IMR-90 (cell line): ENCODE data around the gene ERCC3.

ENCODE experiments used
- BHLHE40 ChIP-seq: fragments of 150-350 bp; IDR thresholded peaks from 2 replicates; pipeline ENCODE4 v1.6.1; 2016; ENCODE audit warnings: mild to moderate bottlenecking, low read depth, low read length
- FOS ChIP-seq: fragments of 150-350 bp; IDR thresholded peaks from 2 replicates; pipeline ENCODE4 v1.6.1; 2016; ENCODE audit warnings: low read depth, low read length
- MAFK ChIP-seq: IDR thresholded peaks from 2 replicates; pipeline ENCODE4 v1.6.1; 2012; ENCODE audit warnings: low read depth, low read length, improper control_type of control experiment
- MAZ ChIP-seq: IDR thresholded peaks from 2 replicates; pipeline ENCODE4 v1.6.1; 2012; ENCODE audit warnings: low read depth, mild to moderate bottlenecking, low read length, improper control_type of control experiment, moderate library complexity, borderline replicate concordance
- POLR2A ChIP-seq: IDR thresholded peaks from 2 replicates; pipeline ENCODE4 v1.6.1; 2012; ENCODE audit warnings: mild to moderate bottlenecking, low read depth, low read length
- RAD21 ChIP-seq: IDR thresholded peaks from 2 replicates; pipeline ENCODE4 v1.6.1; 2012; ENCODE audit warnings: low read length, improper control_type of control experiment
- RCOR1 ChIP-seq: IDR thresholded peaks from 2 replicates; pipeline ENCODE4 v1.6.1; 2012; ENCODE audit warnings: mild to moderate bottlenecking, low read length, improper control_type of control experiment; ENCODE audit not compliant: insufficient replicate concordance
- RFX5 ChIP-seq: IDR thresholded peaks from 2 replicates; pipeline ENCODE4 v1.8.0; 2012; ENCODE audit warnings: low read depth, mild to moderate bottlenecking, low read length, moderate library complexity
- SMC3 ChIP-seq: fragments of 150-350 bp; IDR thresholded peaks from 2 replicates; pipeline ENCODE4 v1.6.1; 2016; ENCODE audit warnings: low read depth, mild to moderate bottlenecking, antibody characterized with exemption, low read length, moderate library complexity
- TF ChIP-seq, protein P1 (sequence below): conservative IDR thresholded peaks from 2 replicates; pipeline ENCODE4 v1.5.1; 2012; ENCODE audit warnings: mild to moderate bottlenecking, low read depth, low read length, improper control_type of control experiment
- TF ChIP-seq, protein P2 (sequence below): fragments of 150-350 bp; IDR thresholded peaks from 2 replicates; pipeline ENCODE4 v1.6.1; 2017; ENCODE audit warnings: mild to moderate bottlenecking, antibody characterized with exemption, low read length, low read depth
- TF ChIP-seq, protein P3 (sequence below): fragments of 150-350 bp; IDR thresholded peaks from 2 replicates; pipeline ENCODE4 v1.6.1; 2016; ENCODE audit warnings: low read depth, mild to moderate bottlenecking, low read length, moderate library complexity, borderline replicate concordance

DNA sequence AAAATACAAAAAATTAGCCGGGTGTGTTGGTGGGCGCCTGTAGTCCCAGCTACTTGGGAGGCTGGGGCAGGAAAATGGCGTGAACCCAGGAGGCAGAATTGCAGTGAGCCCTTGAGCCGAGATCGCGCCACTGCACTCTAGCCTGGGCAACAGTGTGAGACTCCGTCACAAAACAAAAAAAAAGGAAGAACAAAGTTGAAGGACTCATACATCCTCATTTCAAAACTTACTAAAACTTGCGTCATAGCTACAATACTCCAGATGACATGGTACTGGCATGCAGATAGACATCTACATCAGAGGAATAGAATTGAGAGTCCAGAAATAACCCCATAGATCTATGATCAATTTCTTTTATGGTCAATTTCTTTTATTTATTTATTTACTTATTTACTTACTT lies 60.2 kb downstream of the ERCC3 start:
- TF ChIP-seq POLR2A (no peak), RCOR1 (no peak), RAD21 (no peak), SMC3 (no peak), RFX5 (no peak), BHLHE40 (no peak), MAZ (no peak), FOS (no peak), MAFK (no peak)
- TF ChIP-seq, protein P1, sequence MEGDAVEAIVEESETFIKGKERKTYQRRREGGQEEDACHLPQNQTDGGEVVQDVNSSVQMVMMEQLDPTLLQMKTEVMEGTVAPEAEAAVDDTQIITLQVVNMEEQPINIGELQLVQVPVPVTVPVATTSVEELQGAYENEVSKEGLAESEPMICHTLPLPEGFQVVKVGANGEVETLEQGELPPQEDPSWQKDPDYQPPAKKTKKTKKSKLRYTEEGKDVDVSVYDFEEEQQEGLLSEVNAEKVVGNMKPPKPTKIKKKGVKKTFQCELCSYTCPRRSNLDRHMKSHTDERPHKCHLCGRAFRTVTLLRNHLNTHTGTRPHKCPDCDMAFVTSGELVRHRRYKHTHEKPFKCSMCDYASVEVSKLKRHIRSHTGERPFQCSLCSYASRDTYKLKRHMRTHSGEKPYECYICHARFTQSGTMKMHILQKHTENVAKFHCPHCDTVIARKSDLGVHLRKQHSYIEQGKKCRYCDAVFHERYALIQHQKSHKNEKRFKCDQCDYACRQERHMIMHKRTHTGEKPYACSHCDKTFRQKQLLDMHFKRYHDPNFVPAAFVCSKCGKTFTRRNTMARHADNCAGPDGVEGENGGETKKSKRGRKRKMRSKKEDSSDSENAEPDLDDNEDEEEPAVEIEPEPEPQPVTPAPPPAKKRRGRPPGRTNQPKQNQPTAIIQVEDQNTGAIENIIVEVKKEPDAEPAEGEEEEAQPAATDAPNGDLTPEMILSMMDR = no peak
- TF ChIP-seq, protein P2, sequence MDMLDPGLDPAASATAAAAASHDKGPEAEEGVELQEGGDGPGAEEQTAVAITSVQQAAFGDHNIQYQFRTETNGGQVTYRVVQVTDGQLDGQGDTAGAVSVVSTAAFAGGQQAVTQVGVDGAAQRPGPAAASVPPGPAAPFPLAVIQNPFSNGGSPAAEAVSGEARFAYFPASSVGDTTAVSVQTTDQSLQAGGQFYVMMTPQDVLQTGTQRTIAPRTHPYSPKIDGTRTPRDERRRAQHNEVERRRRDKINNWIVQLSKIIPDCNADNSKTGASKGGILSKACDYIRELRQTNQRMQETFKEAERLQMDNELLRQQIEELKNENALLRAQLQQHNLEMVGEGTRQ = no peak
- TF ChIP-seq, protein P3, sequence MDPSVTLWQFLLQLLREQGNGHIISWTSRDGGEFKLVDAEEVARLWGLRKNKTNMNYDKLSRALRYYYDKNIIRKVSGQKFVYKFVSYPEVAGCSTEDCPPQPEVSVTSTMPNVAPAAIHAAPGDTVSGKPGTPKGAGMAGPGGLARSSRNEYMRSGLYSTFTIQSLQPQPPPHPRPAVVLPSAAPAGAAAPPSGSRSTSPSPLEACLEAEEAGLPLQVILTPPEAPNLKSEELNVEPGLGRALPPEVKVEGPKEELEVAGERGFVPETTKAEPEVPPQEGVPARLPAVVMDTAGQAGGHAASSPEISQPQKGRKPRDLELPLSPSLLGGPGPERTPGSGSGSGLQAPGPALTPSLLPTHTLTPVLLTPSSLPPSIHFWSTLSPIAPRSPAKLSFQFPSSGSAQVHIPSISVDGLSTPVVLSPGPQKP = no peak
